ENCODE measurements around the gene DNM3.

- no peak for TF ChIP-seq EZH2 (IDR thresholded peaks at IDR 0.05; ENCODE audit: insufficient read depth, poor library complexity, severe bottlenecking)
- TF ChIP-seq EZH2phosphoT487 (IDR thresholded peaks at IDR 0.05; ENCODE audit: insufficient read depth, low read depth), result no peak
These were observed 24.9 kb upstream of the DNM3 start for GRCh38 chr1:171816300-171816901.

Data from GM23248 (cell line).